OCI-LY1 (cell line): Measurements from ENCODE around the gene WWC2.
"Not testable (repeated sequence)": the region's sequence is repeated elsewhere in the genome, so short reads cannot be mapped to it uniquely, and the experiment has no call there.

Source experiments
- H2AFZ ChIP-seq: fragments of 200-600 bp; sonication (generic), shearing (Covaris generic); 2 replicates; pipeline ENCODE4 v1.6.0; 2014; ENCODE audit warnings: antibody characterized with exemption, mild to moderate bottlenecking, low read length
- H3F3A ChIP-seq: fragments of 200-600 bp; sonication (generic), shearing (Covaris generic); 2 replicates; pipeline ENCODE4 v1.6.0; 2014; ENCODE audit warnings: mild to moderate bottlenecking, antibody characterized with exemption, low read length, moderate library complexity; ENCODE audit not compliant: insufficient read depth
- H3K27ac ChIP-seq: fragments of 200-600 bp; sonication (generic); 2 replicates; pipeline ENCODE4 v1.5.1; 2014; ENCODE audit warnings: low read length, mixed run types, mild to moderate bottlenecking, low read depth; ENCODE audit not compliant: poor library complexity, severe bottlenecking
- H3K27me3 ChIP-seq: fragments of 200-600 bp; sonication (generic); 2 replicates; pipeline ENCODE4 v1.6.0; 2014; ENCODE audit warnings: antibody characterized with exemption, mild to moderate bottlenecking, low read length, moderate library complexity; ENCODE audit not compliant: insufficient read depth
- H3K36me3 ChIP-seq: fragments of 200-600 bp; sonication (generic); 2 replicates; pipeline ENCODE4 v1.6.1; 2014; ENCODE audit warnings: mild to moderate bottlenecking, antibody characterized with exemption, low read length, moderate library complexity, mixed read lengths; ENCODE audit not compliant: insufficient read depth
- H3K4me1 ChIP-seq: fragments of 200-600 bp; sonication (generic); 2 replicates; pipeline ENCODE4 v1.5.1; 2014; ENCODE audit warnings: mild to moderate bottlenecking, low read length, moderate library complexity; ENCODE audit not compliant: insufficient read depth, severe bottlenecking
- H3K4me2 ChIP-seq: fragments of 200-600 bp; sonication (generic), shearing (Covaris generic); 2 replicates; pipeline ENCODE4 v1.6.1; 2014; ENCODE audit warnings: low read length
- H3K4me3 ChIP-seq: fragments of 200-600 bp; sonication (generic); 2 replicates; pipeline ENCODE4 v1.5.1; 2014; ENCODE audit warnings: low read length, low read depth, mild to moderate bottlenecking, mixed read lengths; ENCODE audit not compliant: poor library complexity, severe bottlenecking
- H3K79me2 ChIP-seq: fragments of 200-600 bp; shearing (Covaris generic); 2 replicates; pipeline ENCODE4 v1.6.1; 2016; ENCODE audit warnings: mixed run types, low read length, mixed read lengths; ENCODE audit not compliant: insufficient read depth
- H3K9ac ChIP-seq: fragments of 200-600 bp; sonication (generic), shearing (Covaris generic); 2 replicates; pipeline ENCODE4 v1.6.1; 2014; ENCODE audit warnings: mild to moderate bottlenecking, low read length, mixed read lengths
- H3K9me2 ChIP-seq: fragments of 200-600 bp; sonication (generic), shearing (Covaris generic); 2 replicates; pipeline ENCODE4 v1.6.1; 2014; ENCODE audit warnings: low read depth, mild to moderate bottlenecking, low read length, mixed read lengths
- H3K9me3 ChIP-seq: fragments of 200-600 bp; shearing (Covaris generic); 2 replicates; pipeline ENCODE4 v1.6.1; 2014; ENCODE audit warnings: low read length, mixed read lengths
- H4K20me1 ChIP-seq: fragments of 200-600 bp; sonication (generic), shearing (Covaris generic); 2 replicates; pipeline ENCODE4 v1.6.0; 2016; ENCODE audit warnings: mild to moderate bottlenecking, low read length; ENCODE audit not compliant: insufficient read depth
- EZH2 ChIP-seq: fragments of 200-600 bp; sonication (generic), shearing (Covaris generic); IDR thresholded peaks from 2 replicates; pipeline ENCODE4 v1.8.0; 2017; ENCODE audit warnings: borderline replicate concordance, mixed run types, mild to moderate bottlenecking, antibody characterized with exemption, low read length, moderate library complexity, mixed read lengths
- TF ChIP-seq, protein P1 (sequence below): fragments of 200-600 bp; sonication (generic), shearing (Covaris generic); IDR thresholded peaks from 2 replicates; pipeline ENCODE4 v1.5.1; 2017; ENCODE audit warnings: mild to moderate bottlenecking, antibody characterized with exemption, low read length, moderate library complexity, mixed read lengths

The WWC2 gene

DNA sequence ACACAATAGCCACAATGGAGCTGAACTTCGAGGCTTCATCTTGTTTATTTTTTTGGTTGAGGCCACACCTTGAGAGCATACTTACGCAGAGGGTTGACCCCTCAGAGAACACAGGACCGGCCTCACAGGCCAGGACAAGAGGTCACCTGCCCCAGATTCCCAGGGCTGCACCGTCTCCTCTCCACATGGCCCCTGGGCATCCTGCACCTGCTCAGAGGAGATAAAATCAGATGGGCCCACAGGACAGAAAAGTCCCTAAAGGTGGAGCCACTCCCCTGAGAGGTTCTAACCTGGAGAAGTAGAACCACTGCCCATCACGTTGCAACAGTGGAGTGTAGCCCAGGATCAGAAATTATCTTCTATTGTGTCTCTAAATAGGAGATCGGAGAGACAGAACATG lies 224.2 kb downstream of the WWC2 start:
- Histone ChIP-seq H3K9ac (no peak overlapping the region), H3K4me2 (no peak overlapping the region), H2AFZ (no peak overlapping the region), H4K20me1 (no peaks in the 10 kb centered on the region), H3K27ac (no peak overlapping the region), H3F3A (no peaks in the 10 kb centered on the region), H3K9me2 (no peaks in the 10 kb centered on the region), H3K4me3 (no peak overlapping the region), H3K4me1 (no peaks in the 10 kb centered on the region), H3K27me3 (no peaks in the 10 kb centered on the region), H3K79me2 (no peaks in the 10 kb centered on the region), H3K36me3 (no peaks in the 10 kb centered on the region), H3K9me3 (no peaks in the 10 kb centered on the region)
- TF ChIP-seq, protein P1, sequence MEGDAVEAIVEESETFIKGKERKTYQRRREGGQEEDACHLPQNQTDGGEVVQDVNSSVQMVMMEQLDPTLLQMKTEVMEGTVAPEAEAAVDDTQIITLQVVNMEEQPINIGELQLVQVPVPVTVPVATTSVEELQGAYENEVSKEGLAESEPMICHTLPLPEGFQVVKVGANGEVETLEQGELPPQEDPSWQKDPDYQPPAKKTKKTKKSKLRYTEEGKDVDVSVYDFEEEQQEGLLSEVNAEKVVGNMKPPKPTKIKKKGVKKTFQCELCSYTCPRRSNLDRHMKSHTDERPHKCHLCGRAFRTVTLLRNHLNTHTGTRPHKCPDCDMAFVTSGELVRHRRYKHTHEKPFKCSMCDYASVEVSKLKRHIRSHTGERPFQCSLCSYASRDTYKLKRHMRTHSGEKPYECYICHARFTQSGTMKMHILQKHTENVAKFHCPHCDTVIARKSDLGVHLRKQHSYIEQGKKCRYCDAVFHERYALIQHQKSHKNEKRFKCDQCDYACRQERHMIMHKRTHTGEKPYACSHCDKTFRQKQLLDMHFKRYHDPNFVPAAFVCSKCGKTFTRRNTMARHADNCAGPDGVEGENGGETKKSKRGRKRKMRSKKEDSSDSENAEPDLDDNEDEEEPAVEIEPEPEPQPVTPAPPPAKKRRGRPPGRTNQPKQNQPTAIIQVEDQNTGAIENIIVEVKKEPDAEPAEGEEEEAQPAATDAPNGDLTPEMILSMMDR, result no peak
- TF ChIP-seq EZH2, result no peak

DNA sequence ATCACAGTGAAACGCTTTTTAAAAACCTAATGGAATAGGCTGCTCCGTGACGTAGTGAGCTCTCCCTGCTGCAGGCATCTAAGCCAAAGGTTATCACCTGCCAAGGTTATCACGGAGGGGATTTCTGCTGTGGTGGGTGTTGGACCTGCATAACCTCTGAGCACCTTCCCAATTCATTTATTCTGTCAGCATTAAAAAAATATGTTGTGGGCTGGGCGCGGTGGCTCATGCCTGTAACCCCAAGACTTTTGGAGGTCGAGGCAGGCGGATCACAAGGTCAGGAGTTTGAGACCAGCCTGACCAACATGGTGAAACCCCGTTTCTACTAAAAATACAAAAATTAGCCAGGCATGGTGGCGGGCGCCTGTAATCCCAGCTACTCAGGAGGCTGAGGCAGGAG lies 225.0 kb downstream of the WWC2 start:
- H3K79me2 ChIP-seq, H3K9me3 ChIP-seq, H3F3A ChIP-seq, H3K4me3 ChIP-seq, H2AFZ ChIP-seq, H3K4me1 ChIP-seq, H3K9ac ChIP-seq, H3K27me3 ChIP-seq, H3K36me3 ChIP-seq, H3K27ac ChIP-seq, H3K9me2 ChIP-seq, H4K20me1 ChIP-seq, H3K4me2 ChIP-seq: not testable (repeated sequence)

DNA sequence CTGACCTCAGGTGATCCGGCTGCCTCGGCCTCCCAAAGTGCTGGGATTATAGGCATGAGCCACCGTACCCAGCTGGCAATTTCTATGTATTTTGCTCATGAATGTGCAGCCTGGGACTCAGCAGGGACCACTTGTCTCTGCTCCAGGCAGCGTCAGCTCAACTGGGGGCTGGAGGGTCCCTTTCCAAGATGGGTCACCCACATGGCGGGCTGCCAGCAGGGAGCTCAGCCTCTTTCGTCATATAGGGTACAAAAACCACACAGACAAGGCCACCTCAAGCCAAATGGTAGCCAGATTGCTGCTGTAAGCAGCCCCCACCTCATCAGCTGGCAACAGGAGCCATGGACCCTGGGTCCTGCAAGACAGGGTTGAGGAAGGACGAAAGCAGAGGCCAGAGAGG lies 225.6 kb downstream of the WWC2 start:
- Histone ChIP-seq H3K9ac (no peak overlapping the region), H3K27me3 (peaks cover 7% of the 10 kb centered on the region; the same call in 1 of the 2 replicates), H3F3A (no peaks in the 10 kb centered on the region), H4K20me1 (no peaks in the 10 kb centered on the region), H3K4me2 (no peak overlapping the region), H3K9me2 (no peaks in the 10 kb centered on the region), H3K27ac (no peak overlapping the region), H3K4me3 (no peak overlapping the region), H3K36me3 (no peaks in the 10 kb centered on the region), H2AFZ (no peak overlapping the region), H3K9me3 (no peaks in the 10 kb centered on the region), H3K4me1 (no peaks in the 10 kb centered on the region), H3K79me2 (no peaks in the 10 kb centered on the region)
- TF ChIP-seq EZH2, result no peak
- TF ChIP-seq, protein P1, result no peak

GRCh38 chr4:183326387-183326786 lies 227.3 kb downstream of the WWC2 start:
- not testable (repeated sequence) for H3K9me3 ChIP-seq, H3K27ac ChIP-seq, H2AFZ ChIP-seq, H3F3A ChIP-seq, H3K9ac ChIP-seq, H3K4me3 ChIP-seq, H3K79me2 ChIP-seq, H3K9me2 ChIP-seq, H3K36me3 ChIP-seq, H3K4me2 ChIP-seq, H3K4me1 ChIP-seq, H3K27me3 ChIP-seq, H4K20me1 ChIP-seq
